ENCODE data around the gene PVALEF.

DNA sequence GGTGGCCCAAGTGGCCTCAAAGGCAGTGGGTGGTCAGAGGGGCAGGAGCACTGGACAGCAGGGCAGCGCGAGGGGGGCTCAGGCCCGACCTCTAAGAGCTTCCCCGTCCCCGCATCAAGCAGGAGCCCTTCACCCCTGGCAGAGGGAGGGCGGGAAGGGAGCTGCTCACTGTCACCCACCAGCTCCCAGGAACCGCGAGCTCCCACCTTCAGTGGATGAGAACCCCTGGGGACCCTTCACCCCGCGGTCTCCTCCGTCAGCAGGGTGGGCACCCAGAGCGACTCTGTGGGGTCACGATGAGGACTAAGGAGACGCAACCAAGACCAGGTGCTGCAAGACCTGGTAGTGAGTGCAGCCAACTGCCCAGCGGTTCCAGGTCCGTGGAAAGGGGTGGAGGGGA lies 43.8 kb downstream of the PVALEF start:
- TF ChIP-seq POLR2AphosphoS5 (IDR thresholded peaks at IDR 0.05) (no peak), POLR2A (IDR thresholded peaks at IDR 0.05; ENCODE audit: low read depth) (no peak), EP300 (IDR thresholded peaks at IDR 0.05) (no peak)
- TF ChIP-seq, protein P1, sequence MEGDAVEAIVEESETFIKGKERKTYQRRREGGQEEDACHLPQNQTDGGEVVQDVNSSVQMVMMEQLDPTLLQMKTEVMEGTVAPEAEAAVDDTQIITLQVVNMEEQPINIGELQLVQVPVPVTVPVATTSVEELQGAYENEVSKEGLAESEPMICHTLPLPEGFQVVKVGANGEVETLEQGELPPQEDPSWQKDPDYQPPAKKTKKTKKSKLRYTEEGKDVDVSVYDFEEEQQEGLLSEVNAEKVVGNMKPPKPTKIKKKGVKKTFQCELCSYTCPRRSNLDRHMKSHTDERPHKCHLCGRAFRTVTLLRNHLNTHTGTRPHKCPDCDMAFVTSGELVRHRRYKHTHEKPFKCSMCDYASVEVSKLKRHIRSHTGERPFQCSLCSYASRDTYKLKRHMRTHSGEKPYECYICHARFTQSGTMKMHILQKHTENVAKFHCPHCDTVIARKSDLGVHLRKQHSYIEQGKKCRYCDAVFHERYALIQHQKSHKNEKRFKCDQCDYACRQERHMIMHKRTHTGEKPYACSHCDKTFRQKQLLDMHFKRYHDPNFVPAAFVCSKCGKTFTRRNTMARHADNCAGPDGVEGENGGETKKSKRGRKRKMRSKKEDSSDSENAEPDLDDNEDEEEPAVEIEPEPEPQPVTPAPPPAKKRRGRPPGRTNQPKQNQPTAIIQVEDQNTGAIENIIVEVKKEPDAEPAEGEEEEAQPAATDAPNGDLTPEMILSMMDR (IDR thresholded peaks at IDR 0.05): no peak

Data from esophagus muscularis mucosa (tissue), 4 donors.